AG09309 (cell line): ENCODE results near the gene CYBC1.

Experiments used
- DNase-seq: peaks from one replicate; pipeline ENCODE4 v3.0.0-alpha.2; 2010; ENCODE audit warnings: low read depth
- H3K4me3 ChIP-seq: 2 replicates; pipeline ENCODE4 v1.5.1; 2011; ENCODE audit warnings: mild to moderate bottlenecking, low read depth, low read length, moderate library complexity; ENCODE audit not compliant: control insufficient read depth
- CTCF ChIP-seq: IDR thresholded peaks from 2 replicates; pipeline ENCODE4 v1.5.1; 2011; ENCODE audit warnings: mild to moderate bottlenecking, low read depth, low read length, inconsistent platforms; ENCODE audit not compliant: insufficient read depth, control insufficient read depth; ENCODE audit errors: missing control alignments

CYBC1 gene

DNA sequence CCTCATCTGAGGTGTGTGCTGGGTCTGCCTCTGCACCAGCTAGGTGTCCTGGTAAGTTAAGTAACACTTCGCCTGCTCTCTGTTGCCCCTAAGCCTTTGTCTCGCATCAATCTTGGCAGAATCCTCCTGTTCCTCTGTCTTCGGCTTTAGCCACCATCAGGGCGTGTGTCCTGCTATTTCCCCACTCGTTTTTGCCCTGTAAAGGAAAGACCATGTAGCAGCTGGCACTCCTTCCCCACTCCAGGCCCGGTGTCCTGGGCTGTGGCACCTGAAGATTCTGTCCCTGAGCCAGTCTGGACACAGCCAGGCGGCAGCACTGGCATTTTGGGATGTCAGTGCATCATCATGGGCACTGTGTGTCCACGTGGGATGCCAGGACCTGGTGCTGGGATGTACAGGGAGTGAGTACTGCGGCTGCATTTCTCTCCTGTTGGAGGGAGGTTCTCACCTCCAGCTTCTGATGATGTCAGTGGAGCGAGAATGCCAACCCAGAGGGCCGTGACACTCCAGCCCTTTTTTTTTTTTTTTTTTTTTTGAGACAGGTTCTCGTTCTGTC is 42.8 kb upstream of the CYBC1 start:
- no peak for TF ChIP-seq CTCF
- no peak overlapping the region for H3K4me3 ChIP-seq
- DNase-seq, result no peak

DNA sequence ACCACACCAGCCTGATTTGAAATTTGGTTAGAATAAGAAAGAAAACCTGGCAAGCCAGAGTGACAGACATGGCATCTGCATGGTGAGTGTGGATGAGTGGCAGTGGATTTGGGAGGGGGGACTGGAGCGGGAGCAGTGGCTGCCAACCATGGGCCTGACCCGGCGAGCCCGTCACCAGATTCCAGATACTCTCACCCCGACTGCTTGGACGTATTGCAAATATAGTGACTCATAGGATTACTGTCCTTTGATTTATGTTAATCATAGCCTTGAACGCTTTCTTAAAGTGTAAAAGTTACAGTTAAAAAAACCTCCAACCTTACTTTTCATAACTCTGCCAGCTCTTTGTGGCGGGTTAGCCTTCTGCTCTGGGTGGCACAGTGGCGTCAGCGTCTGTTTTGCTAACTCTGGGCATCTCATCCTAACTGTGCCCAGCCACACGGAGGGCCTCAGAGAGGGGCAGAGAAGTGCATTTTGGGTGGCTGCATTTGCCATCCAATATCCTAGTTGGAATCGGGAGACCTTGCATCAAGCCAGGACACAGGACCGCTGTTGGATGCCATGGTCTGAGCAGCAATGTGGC is 42.2 kb upstream of the CYBC1 start:
- no peak for TF ChIP-seq CTCF
- no peak overlapping the region for H3K4me3 ChIP-seq
- DNase-seq, result no peak

DNA sequence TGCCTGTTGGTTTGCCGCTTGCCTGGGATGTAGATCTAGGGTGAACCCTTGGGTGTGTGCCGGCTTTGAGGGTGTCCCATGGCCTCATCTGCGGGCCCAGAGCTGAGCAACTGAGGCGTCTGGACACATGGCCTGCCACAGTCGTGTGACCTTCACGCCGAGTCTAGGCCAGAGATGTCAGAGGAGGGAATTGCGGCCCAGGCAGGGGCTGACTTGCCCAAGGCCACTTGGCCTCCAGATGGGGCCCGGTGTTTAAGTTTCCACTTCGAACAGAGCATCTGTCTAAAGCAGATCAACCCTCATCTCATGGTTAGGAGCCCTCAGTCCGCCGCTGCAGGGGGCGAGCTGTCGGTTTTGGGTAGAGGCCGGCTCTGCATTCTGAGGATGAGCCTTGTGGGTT is 41.0 kb upstream of the CYBC1 start:
- H3K4me3 ChIP-seq, result no peak overlapping the region
- no peak for TF ChIP-seq CTCF
- DNase-seq, result no peak

- no peak for DNase-seq
- H3K4me3 ChIP-seq, result no peak overlapping the region
- TF ChIP-seq CTCF, result no peak
Observed at GRCh38 chr17:82491196-82491530, 40.6 kb upstream of the CYBC1 start.

GRCh38 chr17:82490512-82491195 is 40.1 kb upstream of the CYBC1 start:
- no peak for DNase-seq
- TF ChIP-seq CTCF, result no peak
- no peak overlapping the region for H3K4me3 ChIP-seq

- no peak for TF ChIP-seq CTCF
- no peak for DNase-seq
- H3K4me3 ChIP-seq, result no peak overlapping the region
Observed at GRCh38 chr17:82489851-82490511, 39.4 kb upstream of the CYBC1 start.
